A673 (cell line): ENCODE results near the gene MAP3K5. TPM values are rescaled to one million over a fixed set of nuclear protein-coding genes. Genes with fewer than 3 reads are reported as not detected.

Source experiments
- BruUV-seq: library from RNA; stranded (reverse); fragments of 400-500 nt; replicated peaks from 2 replicates; lab custom pipeline; 2021; lab: Mats Ljungman, UMichigan
- CTCF ChIA-PET: fragments of 300-600 bp; sonication (Branson Sonifier 250); formaldehyde crosslinking; loops from one replicate; lab custom pipeline; 2022; ENCODE audit warnings: antibody characterized with exemption; lab: Charles Lee
- POLR2A ChIA-PET: fragments of 300-600 bp; sonication (Branson Sonifier 250); formaldehyde crosslinking; loops from one replicate; lab custom pipeline; 2022; ENCODE audit warnings: antibody characterized with exemption; ENCODE audit not compliant: low non-redundant PET; lab: Charles Lee
- DNase-seq: peaks from one replicate; pipeline ENCODE4 v3.0.0-alpha.2; 2015; ENCODE audit warnings: low spot score
- H3K27ac ChIP-seq: fragments of 200-600 bp; sonication (generic); 2 replicates; pipeline ENCODE4 v1.5.1; 2016; ENCODE audit warnings: mixed run types, low read depth, mild to moderate bottlenecking, mixed read lengths, antibody characterized with exemption, low read length; ENCODE audit not compliant: poor library complexity, severe bottlenecking
- H3K27me3 ChIP-seq: fragments of 200-600 bp; sonication (generic); replicated peaks from 2 replicates; pipeline ENCODE4 v1.6.1; 2017; ENCODE audit warnings: mixed run types, low read depth, mild to moderate bottlenecking, mixed read lengths, antibody characterized with exemption, low read length; ENCODE audit not compliant: insufficient read depth, poor library complexity
- H3K36me3 ChIP-seq: fragments of 200-600 bp; sonication (generic); 2 replicates; pipeline ENCODE4 v1.6.1; 2016; ENCODE audit warnings: mixed run types, mild to moderate bottlenecking, mixed read lengths, antibody characterized with exemption, low read length; ENCODE audit not compliant: insufficient read depth, poor library complexity, severe bottlenecking
- H3K4me1 ChIP-seq: fragments of 200-600 bp; sonication (generic); 2 replicates; pipeline ENCODE4 v1.6.1; 2017; ENCODE audit warnings: mixed run types, mild to moderate bottlenecking, mixed read lengths, antibody characterized with exemption, low read length; ENCODE audit not compliant: insufficient read depth, poor library complexity, severe bottlenecking
- H3K4me3 ChIP-seq: fragments of 200-600 bp; sonication (generic); 2 replicates; pipeline ENCODE4 v1.5.1; 2016; ENCODE audit warnings: low read depth, mixed run types, mild to moderate bottlenecking, mixed read lengths, low read length; ENCODE audit not compliant: poor library complexity, severe bottlenecking
- H3K9me3 ChIP-seq: fragments of 200-600 bp; sonication (generic); 2 replicates; pipeline ENCODE4 v1.6.1; 2016; ENCODE audit warnings: mixed run types, low read depth, mild to moderate bottlenecking, mixed read lengths, antibody characterized with exemption, low read length; ENCODE audit not compliant: poor library complexity, severe bottlenecking
- CTCF ChIP-seq: fragments of 300-800, 200-600 bp; sonication (generic); conservative IDR thresholded peaks from 2 replicates; pipeline ENCODE4 v1.5.1; 2017; ENCODE audit warnings: low read depth, mild to moderate bottlenecking, antibody characterized with exemption, low read length, moderate library complexity, mixed read lengths
- EZH2 ChIP-seq: fragments of 200-600 bp; sonication (generic); IDR thresholded peaks from 2 replicates; pipeline ENCODE4 v1.6.1; 2017; ENCODE audit warnings: borderline replicate concordance, low read depth, mild to moderate bottlenecking, mixed read lengths, antibody characterized with exemption, low read length; ENCODE audit not compliant: poor library complexity, severe bottlenecking
- intact Hi-C: fragments of 100-400 bp; cut with micrococcal nuclease; formaldehyde crosslinking; loops from one replicate; pipeline ENCODE4 v1.10.0; 2022; ENCODE audit not compliant: unreplicated experiment
- total RNA-seq: library from RNA; stranded (reverse); gene quantifications from 2 replicates; pipeline ENCODE4 v1.2.3, GENCODE V29; 2021

MAP3K5 gene
- total RNA-seq, 1 experiment from 2014 or later, result 5.4 TPM

- Histone ChIP-seq H3K36me3 (no peaks in the 10 kb centered on the region), H3K9me3 (no peaks in the 10 kb centered on the region), H3K4me3 (no peak overlapping the region), H3K4me1 (no peaks in the 10 kb centered on the region), H3K27me3 (no peaks in the 10 kb centered on the region), H3K27ac (no peak overlapping the region)
- ChIA-PET POLR2A (no interaction called here), CTCF (no interaction called here)
- no peak for DNase-seq
- no TSS peak for BruUV-seq
- intact Hi-C loops, result no loop called here
- no peak for TF ChIP-seq CTCF
- TF ChIP-seq EZH2, result no peak
Measured at GRCh38 chr6:136527831-136528230, 264.4 kb downstream of the MAP3K5 start.

- no peak for TF ChIP-seq CTCF
- TF ChIP-seq EZH2, result no peak
- ChIA-PET CTCF (no interaction called here), POLR2A (no interaction called here)
- Histone ChIP-seq H3K9me3 (no peaks in the 10 kb centered on the region), H3K27me3 (no peaks in the 10 kb centered on the region), H3K27ac (no peak overlapping the region), H3K4me3 (no peak overlapping the region), H3K4me1 (no peaks in the 10 kb centered on the region), H3K36me3 (no peaks in the 10 kb centered on the region)
- DNase-seq, result no peak
- no TSS peak for BruUV-seq
- intact Hi-C loops, result no loop called here
Measured at GRCh38 chr6:136526937-136527336, 265.3 kb downstream of the MAP3K5 start.

GRCh38 chr6:136526196-136526930, 265.9 kb downstream of the MAP3K5 start:
- no peak; the same call in 1 of the 2 replicates for TF ChIP-seq CTCF
- TF ChIP-seq EZH2, result no peak
- DNase-seq, result peak; percentile 35
- H3K4me3 ChIP-seq, result no peak overlapping the region
- H3K27ac ChIP-seq, result no peak overlapping the region
- no peaks in the 10 kb centered on the region for H3K27me3 ChIP-seq
- ChIA-PET POLR2A (no interaction called here), CTCF (no interaction called here)
- no peaks in the 10 kb centered on the region for H3K4me1 ChIP-seq
- intact Hi-C loops, result no loop called here
- H3K9me3 ChIP-seq, result no peaks in the 10 kb centered on the region
- BruUV-seq, result no TSS peak
- no peaks in the 10 kb centered on the region for H3K36me3 ChIP-seq
